H1 (cell line): ENCODE results near the gene ZC2HC1C. TPM values are rescaled to one million over a fixed set of nuclear protein-coding genes. Genes with fewer than 3 reads are reported as not detected.

Experiments
- CHD2 ChIP-seq: IDR thresholded peaks from 2 replicates; pipeline ENCODE4 v1.6.1; 2012; ENCODE audit warnings: low read length, improper control_type of control experiment
- EGR1 ChIP-seq: IDR thresholded peaks from 2 replicates; pipeline ENCODE4 v1.6.1; 2011; ENCODE audit warnings: low read depth, low read length, borderline replicate concordance
- HDAC6 ChIP-seq: IDR thresholded peaks from one replicate; pipeline ENCODE4 v1.7.1; 2012; ENCODE audit warnings: low read depth, mild to moderate bottlenecking, inconsistent platforms, low read length, moderate library complexity
- JUN ChIP-seq: IDR thresholded peaks from 2 replicates; pipeline ENCODE4 v1.6.1; 2011; ENCODE audit warnings: low read depth, mild to moderate bottlenecking, improper control_type of control experiment, low read length
- MAFK ChIP-seq: IDR thresholded peaks from 2 replicates; pipeline ENCODE4 v1.6.1; 2012; ENCODE audit warnings: low read depth, mild to moderate bottlenecking, improper control_type of control experiment, low read length
- NRF1 ChIP-seq: IDR thresholded peaks from 2 replicates; pipeline ENCODE4 v1.6.1; 2011; ENCODE audit warnings: mild to moderate bottlenecking, low read depth, low read length, improper control_type of control experiment
- POLR2A ChIP-seq, 2 experiments: IDR thresholded peaks; 1 replicate in 1 of 2; 2 replicates in 1 of 2; pipeline ENCODE4 v1.6.1; 2011; ENCODE audit warnings: low read depth in 2 of 2, low read length in 2 of 2, mild to moderate bottlenecking in 2 of 2; ENCODE audit errors: control extremely low read depth in 1 of 2
- RXRA ChIP-seq: IDR thresholded peaks from 2 replicates; pipeline ENCODE4 v1.6.1; 2011; ENCODE audit warnings: low read depth, mild to moderate bottlenecking, low read length, moderate library complexity; ENCODE audit not compliant: insufficient read depth
- SIX5 ChIP-seq: IDR thresholded peaks from 2 replicates; pipeline ENCODE4 v1.6.1; 2011; ENCODE audit warnings: mild to moderate bottlenecking, low read depth, low read length
- TEAD4 ChIP-seq: IDR thresholded peaks from 2 replicates; pipeline ENCODE4 v1.6.1; 2012; ENCODE audit warnings: low read depth, low read length, inconsistent platforms, mixed read lengths
- polyA plus RNA-seq, 7 experiments: library from polyadenylated mRNA; depleted of rRNA in 3 of 7; stranded (reverse) in 5 of 7; unstranded in 2 of 7; fragments of >200 nt in 5 of 7; fragments of 200-250 nt in 2 of 7; gene quantifications; 1 replicate in 5 of 7; 2 replicates in 1 of 7; 4 replicates in 1 of 7; pipeline versions ENCODE4 v1.2.1 to v1.2.3, GENCODE V29; 2011 to 2013; ENCODE audit warnings: missing spikeins in 2 of 7, mixed read lengths in 2 of 7
- total RNA-seq: library from RNA; stranded (reverse); fragmentation: NEBNext Ultra II Directional; extraction: Animal tissue kit (Norgen Biotek cat#: 25700); gene quantifications from 2 replicates; pipeline ENCODE4 v1.2.1, GENCODE V29; 2021

ZC2HC1C gene
- total and polyA plus RNA-seq, 2 of the 8 experiments (the other 6 are each of a cell fraction or from before 2014, with no cell fraction given), result 0.57 to 1.2 TPM

DNA sequence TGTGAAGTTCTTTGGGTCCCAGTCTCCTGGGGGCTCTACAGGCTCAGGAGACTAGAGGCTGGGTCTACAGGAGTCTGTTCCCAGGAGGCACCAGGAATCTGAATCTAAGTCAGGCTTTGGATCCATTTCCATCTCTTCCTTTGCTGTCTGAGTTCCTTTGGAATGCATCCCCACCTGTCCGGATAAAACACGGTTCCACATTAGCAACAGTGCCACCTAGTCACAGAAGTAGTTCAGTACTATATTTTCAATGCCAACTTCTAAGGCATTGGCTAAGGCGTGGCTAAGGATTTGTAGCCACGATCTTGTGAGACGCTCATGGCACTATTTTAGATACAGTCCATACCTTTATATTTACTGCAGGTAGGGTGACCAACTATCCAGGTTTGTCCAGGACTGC is 15.1 kb downstream of the ZC2HC1C start (continued):
- TF ChIP-seq SIX5 (no peak), JUN (no peak), HDAC6 (no peak), POLR2A (IDR thresholded peaks at IDR 0.05; ENCODE audit: control extremely low read depth in 1 of 2, low read depth in 2 of 2, low read length in 2 of 2) (no peak), EGR1 (no peak), RXRA (no peak), CHD2 (no peak), NRF1 (no peak), TEAD4 (no peak), MAFK (no peak)
